Panc1 (cell line): Measurements from ENCODE around the gene OTOA.

Experiments used
- CTCF ChIP-seq: fragments of 450-650 bp; IDR thresholded peaks from 2 replicates; pipeline ENCODE4 v1.5.1; 2017; ENCODE audit warnings: mild to moderate bottlenecking
- REST ChIP-seq, 2 experiments: IDR thresholded peaks; 2 replicates each; pipeline ENCODE4 v1.6.1; 2011 to 2012; ENCODE audit warnings: low read depth in 2 of 2, control low read depth in 1 of 2, low read length in 1 of 2, mild to moderate bottlenecking in 1 of 2, moderate library complexity in 1 of 2; ENCODE audit not compliant: insufficient read depth in 1 of 2

GRCh38 chr16:21704266-21704665 is 40.5 kb downstream of the OTOA start:
- TF ChIP-seq REST (IDR thresholded peaks at IDR 0.05; ENCODE audit: insufficient read depth in 1 of 2, low read depth in 2 of 2, low read length in 1 of 2) (no peak), CTCF (no peak)
